GM19463 (cell line): Measurements from ENCODE around the gene SLC9A4.
"Not testable (repeated sequence)": the region's sequence is repeated elsewhere in the genome, so short reads cannot be mapped to it uniquely, and the experiment has no call there.

Experiments
- ATAC-seq: cut with Tn5 transposase; IDR thresholded peaks from one replicate; pipeline ENCODE4 v1.9.1; 2021; ENCODE audit warnings: mild to moderate bottlenecking, moderate library complexity; ENCODE audit not compliant: unreplicated experiment

The SLC9A4 gene

GRCh38 chr2:102540882-102541281 lies 67.9 kb downstream of the SLC9A4 start:
- ATAC-seq: no peak

- ATAC-seq: no peak
Observed at GRCh38 chr2:102544182-102544581, 71.2 kb downstream of the SLC9A4 start.

- ATAC-seq: no peak
Observed at GRCh38 chr2:102547462-102547861, 74.4 kb downstream of the SLC9A4 start.

GRCh38 chr2:102549027-102549426 lies 76.0 kb downstream of the SLC9A4 start:
- ATAC-seq: no peak

GRCh38 chr2:102550151-102550550 lies 77.1 kb downstream of the SLC9A4 start:
- no peak for ATAC-seq

GRCh38 chr2:102551329-102552096 lies 78.5 kb downstream of the SLC9A4 start:
- no peak for ATAC-seq

- ATAC-seq: no peak
Observed at GRCh38 chr2:102553601-102554000, 80.6 kb downstream of the SLC9A4 start.

GRCh38 chr2:102558463-102558862 lies 85.4 kb downstream of the SLC9A4 start:
- no peak for ATAC-seq

- not testable (repeated sequence) for ATAC-seq
Observed at GRCh38 chr2:102562542-102562941, 89.5 kb downstream of the SLC9A4 start.

- no peak for ATAC-seq
Observed at GRCh38 chr2:102575888-102576287, 102.9 kb downstream of the SLC9A4 start.

- ATAC-seq: no peak
Observed at GRCh38 chr2:102578376-102578775, 105.3 kb downstream of the SLC9A4 start.

- ATAC-seq: no peak
Observed at GRCh38 chr2:102581911-102582310, 108.9 kb downstream of the SLC9A4 start.

GRCh38 chr2:102582845-102583244 lies 109.8 kb downstream of the SLC9A4 start:
- no peak for ATAC-seq
